HG02763 (cell line): ENCODE results near the gene OR51G2.

Source experiments
- ATAC-seq: cut with Tn5 transposase; IDR thresholded peaks from one replicate; pipeline ENCODE4 v1.9.1; 2021; ENCODE audit warnings: mild to moderate bottlenecking, moderate library complexity; ENCODE audit not compliant: unreplicated experiment

Gene OR51G2

DNA sequence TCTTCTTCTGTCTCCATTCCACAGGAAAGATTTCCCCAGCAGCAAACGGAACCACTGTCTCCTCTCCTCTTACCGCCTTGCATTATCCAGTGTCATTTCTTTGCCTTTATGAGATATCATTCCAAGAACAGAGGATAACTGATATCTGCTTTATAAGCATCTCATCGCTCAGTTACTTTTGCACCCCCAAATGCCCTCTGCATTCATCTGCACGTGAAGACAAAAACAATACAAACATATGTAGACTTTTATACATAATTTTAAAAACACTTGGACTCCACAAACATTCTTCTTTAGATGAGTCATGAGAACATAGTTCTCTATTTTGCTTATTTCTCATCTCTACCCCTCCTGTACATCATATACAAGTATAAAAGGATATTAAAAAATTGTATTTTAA, 38.0 kb downstream of the OR51G2 start:
- no peak for ATAC-seq

- no peak for ATAC-seq
Observed at GRCh38 chr11:4865855-4866254, 53.3 kb downstream of the OR51G2 start.

- ATAC-seq: no peak
Observed at GRCh38 chr11:4863876-4864275, 55.3 kb downstream of the OR51G2 start.
